Neural cell (in vitro differentiated cells): Measurements from ENCODE around the gene CPNE5. TPM values are rescaled to one million over a fixed set of nuclear protein-coding genes. Genes with fewer than 3 reads are reported as not detected.
A peak's percentile ranks its signal among the peaks of the same experiment; 100 is the strongest.

Experiments
- H2AFZ ChIP-seq: fragments of 200-600, 300-800 bp; sonication (generic), shearing (Covaris generic); 2 replicates; pipeline ENCODE4 v1.6.0; 2014; ENCODE audit warnings: low read depth, mild to moderate bottlenecking, antibody characterized with exemption, low read length, moderate library complexity
- H3F3A ChIP-seq: fragments of 200-600 bp; shearing (Covaris generic); 2 replicates; pipeline ENCODE4 v1.6.1; 2016; ENCODE audit warnings: mild to moderate bottlenecking, moderate library complexity, mixed read lengths, antibody characterized with exemption, low read length; ENCODE audit not compliant: insufficient read depth, poor library complexity, severe bottlenecking
- H3K27ac ChIP-seq: fragments of 200-600, 300-800 bp; sonication (generic), shearing (Covaris generic); 2 replicates; pipeline ENCODE4 v1.5.1; 2014; ENCODE audit warnings: mild to moderate bottlenecking, low read length, moderate library complexity
- H3K27me3 ChIP-seq: fragments of 300-800, 200-600 bp; sonication (generic), shearing (Covaris generic); 2 replicates; pipeline ENCODE4 v1.6.0; 2014; ENCODE audit warnings: mild to moderate bottlenecking, low read depth, low read length, moderate library complexity; ENCODE audit not compliant: insufficient read depth
- H3K36me3 ChIP-seq: fragments of 300-800, 200-600 bp; sonication (generic), shearing (Covaris generic); 2 replicates; pipeline ENCODE4 v1.5.1; 2014; ENCODE audit warnings: mild to moderate bottlenecking, antibody characterized with exemption, low read length, moderate library complexity; ENCODE audit not compliant: insufficient read depth
- H3K4me2 ChIP-seq: fragments of 300-800, 200-600 bp; sonication (generic), shearing (Covaris generic); 2 replicates; pipeline ENCODE4 v1.6.0; 2014; ENCODE audit warnings: mild to moderate bottlenecking, low read length
- H3K4me3 ChIP-seq: fragments of 300-800, 200-600 bp; sonication (generic), shearing (Covaris generic); 2 replicates; pipeline ENCODE4 v1.5.1; 2014; ENCODE audit warnings: mild to moderate bottlenecking, low read length, moderate library complexity
- H3K79me2 ChIP-seq: fragments of 200-600 bp; shearing (Covaris generic); replicated peaks from 2 replicates; pipeline ENCODE4 v1.6.0; 2014; ENCODE audit warnings: mild to moderate bottlenecking, low read length, moderate library complexity; ENCODE audit not compliant: insufficient read depth
- H3K9ac ChIP-seq: fragments of 300-800, 200-600 bp; sonication (generic), shearing (Covaris generic); 2 replicates; pipeline ENCODE4 v1.6.1; 2016; ENCODE audit warnings: mild to moderate bottlenecking, low read length, mixed read lengths
- H3K9me2 ChIP-seq: fragments of 200-600 bp; shearing (Covaris generic); 2 replicates; pipeline ENCODE4 v1.6.1; 2016; ENCODE audit warnings: mild to moderate bottlenecking, low read length, mixed read lengths; ENCODE audit not compliant: insufficient read depth
- H3K9me3 ChIP-seq: fragments of 200-600, 300-800 bp; sonication (generic), shearing (Covaris generic); 2 replicates; pipeline ENCODE4 v1.6.1; 2016; ENCODE audit warnings: mild to moderate bottlenecking, mixed run types, low read length, moderate library complexity, mixed read lengths
- H4K20me1 ChIP-seq: fragments of 200-600 bp; shearing (Covaris generic); 2 replicates; pipeline ENCODE4 v1.6.1; 2016; ENCODE audit warnings: mild to moderate bottlenecking, mixed run types; ENCODE audit not compliant: insufficient read depth
- EP300 ChIP-seq: fragments of 450-650 bp; conservative IDR thresholded peaks from 2 replicates; pipeline ENCODE4 v1.6.1; 2014; ENCODE audit warnings: antibody characterized with exemption, mild to moderate bottlenecking, moderate library complexity; ENCODE audit not compliant: poor library complexity, severe bottlenecking
- EZH2 ChIP-seq: fragments of 200-600, 300-800 bp; shearing (Covaris generic), sonication (generic); IDR thresholded peaks from 2 replicates; pipeline ENCODE4 v1.6.1; 2014; ENCODE audit warnings: antibody characterized with exemption, low read length, borderline replicate concordance, mild to moderate bottlenecking; ENCODE audit not compliant: insufficient read depth, poor library complexity, severe bottlenecking
- MXI1 ChIP-seq: fragments of 450-650 bp; conservative IDR thresholded peaks from 2 replicates; pipeline ENCODE4 v1.6.1; 2014; ENCODE audit warnings: antibody characterized with exemption, mild to moderate bottlenecking; ENCODE audit not compliant: poor library complexity, severe bottlenecking
- POLR2AphosphoS5 ChIP-seq: IDR thresholded peaks from 2 replicates; pipeline ENCODE4 v1.6.1; 2012
- RAD21 ChIP-seq: fragments of 450-650 bp; conservative IDR thresholded peaks from 2 replicates; pipeline ENCODE4 v1.6.1; 2014; ENCODE audit warnings: antibody characterized with exemption, mild to moderate bottlenecking, moderate library complexity
- SMC3 ChIP-seq: fragments of 450-650 bp; conservative IDR thresholded peaks from 2 replicates; pipeline ENCODE4 v1.6.1; 2014; ENCODE audit warnings: antibody characterized with exemption, mild to moderate bottlenecking, moderate library complexity; ENCODE audit not compliant: poor library complexity
- TAF1 ChIP-seq: IDR thresholded peaks from 2 replicates; pipeline ENCODE4 v1.6.1; 2012; ENCODE audit warnings: low read depth
- polyA plus RNA-seq: library from polyadenylated mRNA; depleted of rRNA; stranded (reverse); fragments of >200 nt; gene quantifications from 2 replicates; pipeline ENCODE4 v1.2.3, GENCODE V29; 2014
- TF ChIP-seq, protein P1 (sequence below): fragments of 450-650 bp; IDR thresholded peaks from 2 replicates; pipeline ENCODE4 v1.5.1; 2014; ENCODE audit warnings: antibody characterized with exemption, mild to moderate bottlenecking, moderate library complexity; ENCODE audit not compliant: poor library complexity, severe bottlenecking
- TF ChIP-seq, protein P2 (sequence below): IDR thresholded peaks from 2 replicates; pipeline ENCODE4 v1.6.1; 2012; ENCODE audit warnings: borderline replicate concordance

Gene CPNE5
- polyA plus RNA-seq, 1 donor from 2014 or later = 8.7 TPM

DNA sequence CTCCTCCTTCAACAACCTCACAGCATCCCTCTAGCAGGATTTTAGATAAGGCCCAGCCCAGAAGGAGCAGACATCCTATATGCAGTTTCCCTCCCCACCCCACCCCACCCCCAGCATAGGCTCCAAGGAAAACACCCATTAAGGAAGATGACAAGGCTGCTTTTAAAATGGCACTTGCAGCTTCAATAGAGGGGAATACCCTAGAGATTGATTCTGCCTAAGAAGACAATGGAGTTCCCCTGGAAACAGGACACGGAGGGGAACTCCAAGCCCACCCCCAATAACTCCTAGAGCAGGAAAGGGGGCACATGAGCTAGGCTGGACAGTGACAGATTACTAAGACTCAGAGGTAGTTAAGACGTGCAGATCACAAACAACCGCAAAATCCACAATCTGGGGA, 34.7 kb downstream of the CPNE5 start:
- no peaks in the 10 kb centered on the region for H3K9me3 ChIP-seq
- H2AFZ ChIP-seq = no peak overlapping the region
- H3K4me3 ChIP-seq = peak overlapping the region; percentile 53
- H3K27ac ChIP-seq = peak overlapping the region; percentile 88
- no peaks in the 10 kb centered on the region for H3K36me3 ChIP-seq
- H3K4me2 ChIP-seq = peak overlapping the region; percentile 58
- peak overlapping the region; percentile 57 for H3K9ac ChIP-seq
- no peaks in the 10 kb centered on the region for H4K20me1 ChIP-seq
- H3K27me3 ChIP-seq = no peaks in the 10 kb centered on the region
- TF ChIP-seq EZH2 (no peak), SMC3 (no peak), POLR2AphosphoS5 (peak; percentile 56), EP300 (peak; percentile 64), RAD21 (no peak), TAF1 (no peak), MXI1 (no peak)
- TF ChIP-seq, protein P1, sequence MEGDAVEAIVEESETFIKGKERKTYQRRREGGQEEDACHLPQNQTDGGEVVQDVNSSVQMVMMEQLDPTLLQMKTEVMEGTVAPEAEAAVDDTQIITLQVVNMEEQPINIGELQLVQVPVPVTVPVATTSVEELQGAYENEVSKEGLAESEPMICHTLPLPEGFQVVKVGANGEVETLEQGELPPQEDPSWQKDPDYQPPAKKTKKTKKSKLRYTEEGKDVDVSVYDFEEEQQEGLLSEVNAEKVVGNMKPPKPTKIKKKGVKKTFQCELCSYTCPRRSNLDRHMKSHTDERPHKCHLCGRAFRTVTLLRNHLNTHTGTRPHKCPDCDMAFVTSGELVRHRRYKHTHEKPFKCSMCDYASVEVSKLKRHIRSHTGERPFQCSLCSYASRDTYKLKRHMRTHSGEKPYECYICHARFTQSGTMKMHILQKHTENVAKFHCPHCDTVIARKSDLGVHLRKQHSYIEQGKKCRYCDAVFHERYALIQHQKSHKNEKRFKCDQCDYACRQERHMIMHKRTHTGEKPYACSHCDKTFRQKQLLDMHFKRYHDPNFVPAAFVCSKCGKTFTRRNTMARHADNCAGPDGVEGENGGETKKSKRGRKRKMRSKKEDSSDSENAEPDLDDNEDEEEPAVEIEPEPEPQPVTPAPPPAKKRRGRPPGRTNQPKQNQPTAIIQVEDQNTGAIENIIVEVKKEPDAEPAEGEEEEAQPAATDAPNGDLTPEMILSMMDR = no peak
- TF ChIP-seq, protein P2, sequence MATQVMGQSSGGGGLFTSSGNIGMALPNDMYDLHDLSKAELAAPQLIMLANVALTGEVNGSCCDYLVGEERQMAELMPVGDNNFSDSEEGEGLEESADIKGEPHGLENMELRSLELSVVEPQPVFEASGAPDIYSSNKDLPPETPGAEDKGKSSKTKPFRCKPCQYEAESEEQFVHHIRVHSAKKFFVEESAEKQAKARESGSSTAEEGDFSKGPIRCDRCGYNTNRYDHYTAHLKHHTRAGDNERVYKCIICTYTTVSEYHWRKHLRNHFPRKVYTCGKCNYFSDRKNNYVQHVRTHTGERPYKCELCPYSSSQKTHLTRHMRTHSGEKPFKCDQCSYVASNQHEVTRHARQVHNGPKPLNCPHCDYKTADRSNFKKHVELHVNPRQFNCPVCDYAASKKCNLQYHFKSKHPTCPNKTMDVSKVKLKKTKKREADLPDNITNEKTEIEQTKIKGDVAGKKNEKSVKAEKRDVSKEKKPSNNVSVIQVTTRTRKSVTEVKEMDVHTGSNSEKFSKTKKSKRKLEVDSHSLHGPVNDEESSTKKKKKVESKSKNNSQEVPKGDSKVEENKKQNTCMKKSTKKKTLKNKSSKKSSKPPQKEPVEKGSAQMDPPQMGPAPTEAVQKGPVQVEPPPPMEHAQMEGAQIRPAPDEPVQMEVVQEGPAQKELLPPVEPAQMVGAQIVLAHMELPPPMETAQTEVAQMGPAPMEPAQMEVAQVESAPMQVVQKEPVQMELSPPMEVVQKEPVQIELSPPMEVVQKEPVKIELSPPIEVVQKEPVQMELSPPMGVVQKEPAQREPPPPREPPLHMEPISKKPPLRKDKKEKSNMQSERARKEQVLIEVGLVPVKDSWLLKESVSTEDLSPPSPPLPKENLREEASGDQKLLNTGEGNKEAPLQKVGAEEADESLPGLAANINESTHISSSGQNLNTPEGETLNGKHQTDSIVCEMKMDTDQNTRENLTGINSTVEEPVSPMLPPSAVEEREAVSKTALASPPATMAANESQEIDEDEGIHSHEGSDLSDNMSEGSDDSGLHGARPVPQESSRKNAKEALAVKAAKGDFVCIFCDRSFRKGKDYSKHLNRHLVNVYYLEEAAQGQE = peak; percentile 84
- H3K79me2 ChIP-seq = no peaks in the 10 kb centered on the region
- H3F3A ChIP-seq = no peaks in the 10 kb centered on the region
- no peaks in the 10 kb centered on the region for H3K9me2 ChIP-seq

DNA sequence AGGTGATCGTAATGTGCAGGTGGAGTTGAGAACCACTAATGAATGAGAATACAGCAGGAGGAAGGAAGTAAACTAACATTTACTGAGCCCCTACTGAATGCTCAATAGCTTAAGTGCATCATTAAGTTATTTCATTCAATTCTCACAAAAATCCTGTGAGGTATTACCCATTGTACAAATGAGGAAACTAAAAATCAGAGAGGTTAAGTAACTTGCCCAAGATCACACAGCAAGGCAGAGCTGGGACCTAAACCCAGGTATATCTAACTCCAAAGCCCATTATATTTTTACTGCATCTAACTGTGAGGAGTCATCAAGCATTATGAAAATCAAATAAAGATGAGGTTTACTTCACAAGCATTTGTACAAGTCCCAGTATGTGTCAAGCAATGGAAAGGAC, 35.3 kb downstream of the CPNE5 start:
- H4K20me1 ChIP-seq = no peaks in the 10 kb centered on the region
- H3K36me3 ChIP-seq = no peaks in the 10 kb centered on the region
- H3K9me3 ChIP-seq = no peaks in the 10 kb centered on the region
- peak overlapping the region; percentile 53 for H3K4me3 ChIP-seq
- no peaks in the 10 kb centered on the region for H3K9me2 ChIP-seq
- H3K79me2 ChIP-seq = no peaks in the 10 kb centered on the region
- H2AFZ ChIP-seq = no peak overlapping the region
- H3K27ac ChIP-seq = peak overlapping the region; percentile 88
- H3K9ac ChIP-seq = peak overlapping the region; percentile 57
- H3K27me3 ChIP-seq = no peaks in the 10 kb centered on the region
- TF ChIP-seq, protein P2 = no peak
- TF ChIP-seq, protein P1 = no peak
- TF ChIP-seq MXI1 = no peak
- no peak for TF ChIP-seq POLR2AphosphoS5
- TF ChIP-seq EP300 = no peak
- no peaks in the 10 kb centered on the region for H3F3A ChIP-seq
- peak overlapping the region; percentile 46 for H3K4me2 ChIP-seq
